Activated T-cell treated with anti-CD3 and anti-CD28 coated beads for 48 hours (primary cell): ENCODE data around the gene NFATC1.

Experiments used
- DNase-seq: peaks from one replicate; pipeline ENCODE4 v3.0.0-alpha.2; 2020; ENCODE audit warnings: low read depth

Gene NFATC1

DNA sequence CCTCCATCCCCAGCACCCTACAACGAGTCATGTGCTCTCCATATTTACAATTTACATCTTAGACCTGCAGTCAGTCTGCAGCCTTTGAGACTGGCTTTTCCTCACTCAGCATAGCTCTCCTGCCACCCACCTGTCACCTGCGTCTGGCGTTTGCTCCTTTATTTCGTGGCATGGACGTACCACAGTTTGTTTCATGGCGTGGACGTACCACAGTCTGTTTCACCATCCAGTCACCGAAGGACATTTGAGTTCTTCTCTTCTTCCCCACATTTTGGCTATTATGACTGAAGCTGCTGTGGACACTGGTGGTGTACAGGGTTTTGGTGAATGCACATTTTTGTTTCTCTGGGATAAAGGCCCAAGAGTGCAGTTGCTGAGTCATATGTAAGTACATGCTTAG lies 142.0 kb downstream of the NFATC1 start:
- no peak for DNase-seq

GRCh38 chr18:79538635-79539034 lies 142.9 kb downstream of the NFATC1 start:
- no peak for DNase-seq

- no peak for DNase-seq
These were observed 144.6 kb downstream of the NFATC1 start for GRCh38 chr18:79540161-79540903.

GRCh38 chr18:79540904-79541282 lies 145.2 kb downstream of the NFATC1 start:
- DNase-seq = no peak

GRCh38 chr18:79542213-79542612 lies 146.5 kb downstream of the NFATC1 start:
- no peak for DNase-seq

- DNase-seq = no peak
These were observed 147.4 kb downstream of the NFATC1 start for GRCh38 chr18:79542876-79543750.

GRCh38 chr18:79543861-79544385 lies 148.2 kb downstream of the NFATC1 start:
- DNase-seq = no peak

- no peak for DNase-seq
These were observed 148.7 kb downstream of the NFATC1 start for GRCh38 chr18:79544386-79544963.

DNA sequence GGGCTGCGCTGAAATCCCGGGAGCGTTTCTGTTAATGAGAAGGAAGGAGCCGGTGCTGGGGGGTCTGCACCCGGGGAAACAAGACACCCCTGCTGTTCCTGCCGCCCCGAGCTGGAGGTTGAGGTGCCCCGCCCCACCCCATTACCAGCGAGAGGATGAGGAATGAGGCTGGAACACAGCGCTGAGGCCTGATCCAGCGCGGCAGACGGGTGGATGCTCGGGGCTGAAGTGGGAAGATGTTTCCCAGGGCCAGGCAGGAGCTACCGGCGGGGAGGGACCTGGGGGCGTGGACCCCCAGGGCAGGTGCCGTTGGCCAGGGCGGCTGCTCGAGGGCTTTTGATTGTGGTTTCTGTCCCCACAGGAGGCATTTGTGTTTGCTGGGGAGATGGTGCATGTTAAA lies 149.5 kb downstream of the NFATC1 start:
- no peak for DNase-seq

- no peak for DNase-seq
These were observed 150.0 kb downstream of the NFATC1 start for GRCh38 chr18:79545736-79546171.

DNA sequence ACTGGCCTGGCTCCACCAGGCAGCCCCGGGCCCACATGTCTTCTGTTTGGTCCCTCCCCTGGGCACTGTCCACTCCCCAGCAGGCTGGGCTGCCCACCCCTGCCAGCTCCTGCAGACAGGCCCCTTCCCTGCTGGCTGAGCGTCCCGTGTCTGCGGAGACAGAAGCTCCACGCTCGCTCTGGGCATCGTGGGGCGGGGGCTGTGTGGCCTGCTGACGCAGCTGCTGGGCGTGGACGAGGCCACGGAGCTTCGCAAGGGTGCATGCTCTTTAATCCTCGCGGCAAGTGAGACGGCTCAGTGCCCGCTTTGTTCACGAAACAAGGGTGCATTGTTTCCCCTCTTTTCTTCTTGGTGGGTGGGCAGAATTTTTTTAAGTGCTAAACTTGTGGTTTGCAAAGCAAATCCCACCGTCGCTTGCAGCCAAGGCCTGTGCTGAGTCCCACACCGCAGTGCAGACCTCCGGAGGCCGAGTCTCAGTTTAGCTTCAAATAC lies 151.1 kb downstream of the NFATC1 start:
- DNase-seq = no peak

DNA sequence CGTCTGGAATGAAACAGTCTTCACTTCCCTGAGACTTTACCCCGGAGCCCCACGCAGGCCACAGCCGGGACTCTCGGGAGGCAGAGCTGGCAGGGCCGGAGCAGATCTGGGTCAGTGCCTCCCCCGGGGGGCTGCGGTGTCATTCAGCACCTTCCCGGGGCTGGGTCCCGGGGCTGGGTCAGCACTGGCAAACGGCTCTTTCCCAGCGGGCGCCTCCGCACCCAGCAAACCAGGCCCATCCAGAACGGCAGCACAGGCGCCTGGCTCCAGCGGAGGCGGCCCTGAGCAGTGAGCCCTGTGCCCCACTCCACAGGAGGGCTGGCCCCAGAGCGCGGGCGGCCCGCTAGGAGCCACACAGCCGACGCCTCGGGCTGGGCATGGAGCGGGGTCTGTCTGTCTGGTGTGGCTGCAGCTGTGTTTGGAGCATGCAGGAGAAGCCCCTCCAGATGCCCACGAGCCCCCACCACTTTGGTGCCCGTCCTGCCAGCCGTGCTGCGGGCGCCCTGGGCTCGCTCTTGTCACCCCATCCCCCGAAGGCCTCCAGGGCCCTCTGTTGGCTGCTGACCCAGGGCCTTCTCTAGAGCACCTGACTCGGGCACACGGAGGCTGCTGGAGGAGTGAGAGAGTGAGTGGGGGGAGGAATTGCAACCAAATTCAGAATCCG lies 151.8 kb downstream of the NFATC1 start:
- no peak for DNase-seq

DNA sequence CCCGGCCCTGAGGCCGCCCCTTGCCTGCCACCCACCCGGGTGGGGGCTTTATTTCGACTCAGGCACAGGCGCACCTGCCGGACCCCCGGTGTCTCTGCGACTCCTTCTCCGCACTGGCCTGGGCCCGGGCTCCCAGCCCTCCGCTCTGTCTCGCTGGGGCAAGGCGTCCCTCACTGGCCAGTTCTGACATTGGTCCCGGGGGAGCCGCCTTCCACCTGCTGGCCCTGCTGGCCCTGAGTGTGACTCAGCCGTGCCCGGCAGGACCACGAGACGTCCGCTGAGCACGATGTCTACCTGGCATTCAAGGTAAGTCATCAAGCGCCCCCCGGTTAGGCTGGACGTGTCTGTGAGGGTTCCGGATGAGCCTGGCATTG lies 152.3 kb downstream of the NFATC1 start:
- no peak for DNase-seq

GRCh38 chr18:79548621-79548985 lies 152.9 kb downstream of the NFATC1 start:
- no peak for DNase-seq

- no peak for DNase-seq
These were observed 153.4 kb downstream of the NFATC1 start for GRCh38 chr18:79548986-79549637.

DNA sequence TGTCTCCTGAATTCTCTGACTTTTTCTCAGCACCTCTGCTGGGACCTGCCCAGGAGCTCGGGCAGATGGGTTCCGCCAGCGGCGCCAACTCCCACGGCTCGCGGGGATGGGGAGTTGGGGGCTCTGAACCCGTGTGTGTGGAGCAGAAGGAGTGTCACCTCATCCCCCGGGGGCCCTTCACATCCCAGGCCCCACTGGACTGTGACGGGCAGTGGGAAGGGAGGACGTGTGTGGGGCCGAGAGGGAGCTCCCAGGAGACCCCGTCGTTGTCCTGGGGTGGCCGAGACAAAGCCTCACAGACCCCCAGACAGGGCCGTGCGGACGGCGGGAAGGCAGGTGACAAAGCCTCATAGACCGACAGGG lies 153.9 kb downstream of the NFATC1 start:
- no peak for DNase-seq

GRCh38 chr18:79552140-79552631 lies 156.5 kb downstream of the NFATC1 start:
- DNase-seq = no peak

DNA sequence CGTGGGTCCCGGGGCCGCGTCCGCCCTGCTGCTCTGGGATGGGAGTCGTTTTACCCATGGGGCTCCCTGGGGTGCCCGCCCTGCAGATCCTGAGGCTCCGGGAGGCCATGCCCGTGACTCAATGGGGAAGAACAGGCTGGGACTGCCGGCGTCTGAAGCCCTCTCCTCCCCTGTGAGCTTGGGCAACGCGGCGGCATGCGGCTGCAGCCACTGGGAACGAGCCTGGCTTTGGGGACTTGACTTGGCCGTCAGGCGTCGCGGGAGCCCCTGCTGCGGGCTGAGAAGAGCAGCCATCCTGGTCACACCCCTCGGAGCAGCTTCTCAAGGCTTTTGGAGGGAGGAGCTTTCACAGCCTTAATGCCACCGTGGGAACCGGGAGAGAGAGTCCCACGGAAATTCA lies 157.0 kb downstream of the NFATC1 start:
- no peak for DNase-seq

- DNase-seq = no peak
These were observed 157.4 kb downstream of the NFATC1 start for GRCh38 chr18:79553154-79553553.

GRCh38 chr18:79553696-79554095 lies 158.0 kb downstream of the NFATC1 start:
- DNase-seq = no peak

DNA sequence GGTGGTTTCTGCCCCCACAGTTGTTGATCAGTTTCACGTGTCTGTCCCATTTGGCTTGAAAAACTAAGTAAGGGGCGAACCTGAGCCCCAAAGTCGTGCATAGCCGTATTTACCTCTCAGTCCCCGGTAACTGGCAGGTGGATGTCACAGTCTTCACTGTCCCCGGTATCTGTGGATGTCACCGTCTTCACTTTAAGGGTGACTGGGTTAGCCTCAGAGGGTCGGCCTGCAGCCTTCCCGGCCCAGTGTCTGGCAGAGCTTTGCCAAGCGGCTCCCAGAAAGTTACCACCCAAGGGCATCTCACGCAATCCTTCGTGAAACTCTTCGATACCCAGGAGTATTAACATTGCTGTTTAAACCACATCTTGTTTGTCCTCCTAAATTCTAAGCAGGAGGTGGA lies 158.6 kb downstream of the NFATC1 start:
- no peak for DNase-seq
